GM19043 (cell line): ENCODE data around the gene NPR2.

Source experiments
- ATAC-seq: cut with Tn5 transposase; IDR thresholded peaks from one replicate; pipeline ENCODE4 v1.9.1; 2021; ENCODE audit warnings: low read depth; ENCODE audit not compliant: unreplicated experiment

The NPR2 gene

DNA sequence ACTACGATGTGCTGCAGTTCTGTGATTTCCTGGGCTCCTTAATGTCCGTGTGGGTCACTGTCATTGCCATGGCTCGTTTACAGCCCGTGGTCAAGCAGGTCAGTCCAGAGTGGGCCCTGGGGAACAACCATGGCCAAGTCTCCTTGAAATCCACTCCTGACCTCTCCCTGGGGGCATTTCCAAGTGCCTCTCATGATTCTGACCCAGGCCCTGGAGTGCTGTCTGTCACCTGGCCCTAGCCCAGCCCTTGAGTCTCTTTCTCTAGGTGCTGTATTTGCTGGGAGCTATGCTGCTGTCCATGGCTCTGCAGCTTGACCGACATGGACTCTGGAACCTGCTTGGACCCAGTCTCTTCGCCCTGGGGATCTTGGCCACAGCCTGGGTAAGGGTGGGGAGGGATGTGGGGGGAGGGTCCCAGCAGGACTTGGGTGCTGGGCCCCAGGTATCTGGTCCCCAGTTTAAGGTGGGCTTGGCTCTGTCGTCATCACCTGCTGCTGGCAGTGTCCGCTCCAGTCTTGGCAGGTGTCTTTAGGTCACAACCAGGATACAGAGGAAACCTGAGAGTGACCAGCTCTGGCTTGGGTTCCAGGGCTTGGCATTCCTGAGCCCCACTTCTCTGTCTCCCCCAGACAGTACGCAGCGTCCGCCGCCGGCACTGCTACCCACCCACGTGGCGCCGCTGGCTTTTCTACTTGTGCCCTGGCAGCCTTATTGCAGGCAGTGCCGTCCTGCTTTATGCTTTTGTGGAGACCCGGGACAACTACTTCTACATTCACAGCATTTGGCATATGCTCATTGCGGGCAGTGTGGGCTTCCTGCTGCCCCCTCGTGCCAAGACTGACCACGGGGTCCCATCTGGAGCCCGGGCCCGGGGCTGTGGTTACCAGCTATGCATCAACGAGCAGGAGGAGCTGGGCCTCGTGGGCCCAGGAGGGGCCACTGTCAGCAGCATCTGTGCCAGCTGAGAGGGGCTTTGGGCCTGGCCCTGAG, 61.8 kb downstream of the NPR2 start:
- no peak for ATAC-seq

- no peak for ATAC-seq
These were observed 62.8 kb downstream of the NPR2 start for GRCh38 chr9:35854091-35854762.

- ATAC-seq: no peak
These were observed 64.8 kb downstream of the NPR2 start for GRCh38 chr9:35856206-35856605.

- ATAC-seq: no peak
These were observed 65.5 kb downstream of the NPR2 start for GRCh38 chr9:35856882-35857281.

DNA sequence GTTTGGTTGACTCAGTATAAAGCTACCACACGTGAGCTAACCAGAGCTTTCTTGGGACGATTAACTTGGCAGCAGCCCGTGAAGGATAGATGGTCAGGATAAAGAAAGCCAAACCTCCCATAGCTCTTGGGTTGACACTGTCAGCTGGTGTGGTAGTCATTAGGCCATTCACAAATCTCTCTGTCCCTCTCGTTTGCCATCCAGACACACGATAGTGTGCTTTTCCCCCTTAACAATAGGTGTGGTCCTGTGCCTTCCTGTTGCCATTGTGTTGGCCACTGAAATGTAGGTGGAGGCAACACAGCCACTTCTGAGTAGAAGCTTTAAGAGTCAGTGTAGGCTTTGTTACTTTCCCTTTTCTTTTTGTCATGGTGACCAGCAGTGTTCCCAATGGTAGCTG, 67.1 kb downstream of the NPR2 start:
- ATAC-seq: no peak
